GM18505 (cell line): ENCODE results near the gene TKT.
"Not testable (repeated sequence)": the region's sequence is repeated elsewhere in the genome, so short reads cannot be mapped to it uniquely, and the experiment has no call there.

Experiments used
- ATAC-seq: cut with Tn5 transposase; IDR thresholded peaks from one replicate; pipeline ENCODE4 v1.9.1; 2021; ENCODE audit not compliant: unreplicated experiment
- POLR2A ChIP-seq: IDR thresholded peaks from 4 replicates; pipeline ENCODE4 v1.6.1; 2011; ENCODE audit warnings: borderline replicate concordance; ENCODE audit not compliant: insufficient read depth, insufficient read length; ENCODE audit errors: extremely low read depth

Gene TKT

GRCh38 chr3:53255775-53256703 lies at the start of gene TKT:
TKT (minus strand) TSS chr3:53256022; CDS start chr3:53255942, 80 bp downstream.
- peak; percentile 47 for ATAC-seq
- peak; percentile 81 for TF ChIP-seq POLR2A

GRCh38 chr3:53303957-53304356 lies 48.1 kb upstream of the TKT start:
- no peak for ATAC-seq
- TF ChIP-seq POLR2A = no peak

GRCh38 chr3:53303549-53303948 lies 47.7 kb upstream of the TKT start:
- TF ChIP-seq POLR2A = no peak
- no peak for ATAC-seq

GRCh38 chr3:53300826-53301225 lies 45.0 kb upstream of the TKT start:
- no peak for ATAC-seq
- TF ChIP-seq POLR2A = no peak

- not testable (repeated sequence) for ATAC-seq
Measured at GRCh38 chr3:53299611-53300023, 43.8 kb upstream of the TKT start.

- no peak for ATAC-seq
- no peak for TF ChIP-seq POLR2A
Measured at GRCh38 chr3:53295410-53295809, 39.6 kb upstream of the TKT start.

- no peak for ATAC-seq
- no peak for TF ChIP-seq POLR2A
Measured at GRCh38 chr3:53293867-53294266, 38.0 kb upstream of the TKT start.

GRCh38 chr3:53288214-53288613 lies 32.4 kb upstream of the TKT start:
- ATAC-seq = no peak
- TF ChIP-seq POLR2A = no peak

GRCh38 chr3:53287131-53287629 lies 31.4 kb upstream of the TKT start:
- no peak for ATAC-seq
- TF ChIP-seq POLR2A = no peak

GRCh38 chr3:53286727-53287126 lies 30.9 kb upstream of the TKT start:
- TF ChIP-seq POLR2A = no peak
- no peak for ATAC-seq

- no peak for TF ChIP-seq POLR2A
- no peak for ATAC-seq
Measured at GRCh38 chr3:53282581-53282980, 26.8 kb upstream of the TKT start.

GRCh38 chr3:53278667-53279066 lies 22.8 kb upstream of the TKT start:
- TF ChIP-seq POLR2A = no peak
- no peak for ATAC-seq

- ATAC-seq = no peak
Measured at GRCh38 chr3:53274938-53275605, 19.2 kb upstream of the TKT start.

GRCh38 chr3:53273146-53273670 lies 17.4 kb upstream of the TKT start:
- no peak for TF ChIP-seq POLR2A
- ATAC-seq = no peak

More at GRCh38 chr3:53274938-53275605, 19.2 kb upstream of the TKT start:
- TF ChIP-seq POLR2A = no peak
